ENCODE data around the gene PCGF2.
"Not testable (repeated sequence)": the region's sequence is repeated elsewhere in the genome, so short reads cannot be mapped to it uniquely, and the experiment has no call there.

Gene PCGF2

DNA sequence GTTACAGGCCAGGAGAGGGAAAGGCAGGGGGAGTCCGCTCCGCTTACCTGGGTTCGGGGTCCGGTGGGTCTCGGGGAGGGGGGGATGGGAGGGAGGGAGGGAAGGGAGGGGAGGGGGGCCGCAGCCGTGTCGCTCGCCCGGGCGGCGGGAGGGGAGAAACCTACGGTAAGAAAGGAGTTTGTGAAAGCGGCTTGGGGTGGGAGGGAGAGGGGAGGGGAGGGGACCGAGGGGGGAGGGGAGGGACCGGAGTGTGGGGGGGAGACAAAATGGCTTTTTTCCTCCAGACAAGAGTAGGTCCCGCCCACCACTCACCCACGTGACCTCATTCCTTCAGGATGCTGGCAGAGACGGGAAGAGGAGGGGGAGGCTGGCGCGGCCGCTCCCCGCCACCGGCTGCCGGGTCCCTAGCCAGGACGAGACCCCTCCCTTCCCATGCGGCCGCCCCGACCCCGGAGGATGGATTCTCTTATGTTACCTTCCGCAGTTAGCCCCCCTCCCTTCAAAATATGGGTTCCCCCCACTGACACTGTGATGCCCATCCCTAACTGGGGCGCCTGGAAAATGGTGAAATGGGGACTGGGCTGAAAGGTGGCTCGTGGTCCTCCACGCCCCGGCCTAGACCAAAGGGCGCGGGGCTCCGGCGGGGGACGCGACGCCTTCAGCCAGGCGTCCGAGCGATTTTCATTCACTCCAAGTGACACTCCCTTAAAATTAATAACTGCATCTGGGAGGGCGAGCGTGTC is at the start of gene PCGF2:
TSS of gene PCGF2 (minus strand) at position 188 of the 743 bp plus-strand sequence. CDS start 7,934 bp downstream, outside the sequence.
- DNase-seq (ENCODE audit: low read depth in 2 of 3, low spot score in 2 of 3), result no peak

DNA sequence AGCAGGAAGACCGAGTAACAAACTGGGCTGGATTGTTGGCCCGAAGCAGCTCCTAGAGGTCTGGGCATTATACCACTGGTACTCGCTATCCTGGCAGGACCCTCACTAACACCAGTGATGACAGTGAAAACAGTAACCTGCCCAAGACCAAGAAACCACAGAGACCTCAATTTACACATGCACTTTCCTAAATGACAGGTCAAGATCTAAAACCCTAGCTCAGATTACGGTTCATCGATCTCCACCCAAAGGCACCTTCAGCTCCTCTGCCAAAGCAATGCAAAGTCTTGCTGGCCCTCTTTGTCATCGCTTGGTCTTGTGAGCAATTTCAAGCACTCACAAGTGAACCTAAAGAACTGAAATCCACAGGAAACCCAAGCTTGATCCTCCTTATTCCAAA is 49.7 kb upstream of the PCGF2 start:
- DNase-seq (ENCODE audit: low read depth in 2 of 3, low spot score in 2 of 3), result no peak

DNA sequence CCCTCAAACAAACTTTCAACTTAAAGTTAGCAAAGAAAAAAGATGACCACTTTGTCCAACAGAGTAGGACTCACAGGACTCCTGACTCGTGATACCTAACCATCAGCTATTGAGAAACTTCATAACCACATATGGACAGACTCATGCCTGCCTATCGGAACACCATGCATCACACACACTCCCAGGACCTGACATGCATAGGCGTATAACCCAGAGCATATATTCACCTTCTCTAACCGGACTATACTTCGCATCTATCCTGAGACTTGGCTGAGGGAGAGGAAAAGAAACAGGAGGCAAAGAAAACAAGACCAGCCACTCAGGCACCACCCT is 49.0 kb upstream of the PCGF2 start:
- no peak for DNase-seq (ENCODE audit: low read depth in 2 of 3, low spot score in 2 of 3)

DNA sequence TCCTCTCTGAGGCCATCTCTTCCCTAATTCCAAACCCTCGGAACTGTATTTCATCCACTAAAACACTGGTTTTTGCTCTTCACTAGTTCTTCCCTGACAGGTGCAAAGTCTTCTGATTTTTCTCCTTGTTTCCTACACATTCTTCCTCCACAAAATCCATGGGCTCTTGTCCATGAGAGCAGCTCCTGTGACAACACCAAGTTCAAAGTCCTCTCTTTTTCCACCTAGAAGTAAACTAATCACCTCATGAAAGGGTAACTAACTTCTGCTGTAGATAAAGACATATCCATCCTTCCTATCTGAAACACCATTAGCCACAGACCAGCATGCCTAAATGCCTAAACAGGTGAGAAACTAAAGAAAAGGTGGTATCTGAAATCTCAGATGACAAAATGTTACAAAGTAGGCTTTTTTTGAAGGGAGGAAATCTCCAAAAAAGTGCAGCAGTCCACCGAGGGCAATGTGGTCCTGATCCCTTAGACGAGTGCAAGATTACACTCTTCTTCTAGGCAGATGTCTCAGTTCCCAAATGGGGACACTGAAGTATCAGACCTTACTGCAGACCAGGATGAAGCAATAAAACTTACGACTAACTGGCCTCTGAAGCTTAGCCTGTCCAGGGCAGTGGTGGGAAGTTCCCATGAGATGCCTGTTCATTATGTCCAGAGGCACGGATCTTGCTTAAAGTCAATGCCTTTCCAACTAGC is 48.5 kb upstream of the PCGF2 start:
- DNase-seq (ENCODE audit: low read depth in 2 of 3, low spot score in 2 of 3), result no peak

DNA sequence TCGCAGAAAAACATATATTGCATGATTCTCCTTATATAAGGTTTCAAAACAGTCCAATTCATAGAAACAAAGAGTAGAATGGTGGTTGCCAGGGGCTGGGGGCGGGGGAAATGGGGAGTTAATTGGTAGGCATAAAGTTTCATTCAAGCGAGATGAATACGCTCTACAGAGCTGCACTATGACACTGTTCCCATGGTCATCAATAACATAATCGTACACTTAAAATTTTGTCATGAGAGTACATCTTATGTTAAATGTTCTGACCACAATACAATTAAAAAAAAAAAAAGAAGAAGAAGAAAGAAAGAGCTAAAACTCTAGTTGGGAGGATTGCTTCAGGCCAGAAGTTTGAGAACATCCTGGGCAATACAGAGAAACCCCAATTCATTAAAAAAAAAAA is 46.1 kb upstream of the PCGF2 start:
- no peak for DNase-seq (ENCODE audit: low read depth in 2 of 3, low spot score in 2 of 3)

DNA sequence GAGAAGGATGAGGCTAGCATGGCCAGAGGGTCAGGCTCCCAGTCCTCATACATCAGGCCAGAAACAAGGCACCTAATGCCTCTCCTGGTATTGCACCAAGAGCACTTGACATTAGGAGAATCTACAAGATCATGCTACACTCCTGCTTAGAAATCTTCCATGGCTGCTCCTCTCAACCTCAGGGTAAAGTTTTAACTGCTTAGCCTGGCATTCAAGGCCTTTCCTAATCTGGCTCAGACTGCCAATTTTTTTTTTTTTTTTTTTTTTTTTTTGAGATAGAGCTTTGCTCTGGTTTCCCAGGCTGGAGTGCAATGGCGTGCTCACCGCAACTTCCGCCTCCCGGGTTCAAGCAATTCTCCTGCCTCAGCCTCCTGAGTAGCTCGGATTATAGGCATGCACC is 43.0 kb upstream of the PCGF2 start:
- DNase-seq (ENCODE audit: low read depth in 2 of 3, low spot score in 2 of 3), result no peak

DNA sequence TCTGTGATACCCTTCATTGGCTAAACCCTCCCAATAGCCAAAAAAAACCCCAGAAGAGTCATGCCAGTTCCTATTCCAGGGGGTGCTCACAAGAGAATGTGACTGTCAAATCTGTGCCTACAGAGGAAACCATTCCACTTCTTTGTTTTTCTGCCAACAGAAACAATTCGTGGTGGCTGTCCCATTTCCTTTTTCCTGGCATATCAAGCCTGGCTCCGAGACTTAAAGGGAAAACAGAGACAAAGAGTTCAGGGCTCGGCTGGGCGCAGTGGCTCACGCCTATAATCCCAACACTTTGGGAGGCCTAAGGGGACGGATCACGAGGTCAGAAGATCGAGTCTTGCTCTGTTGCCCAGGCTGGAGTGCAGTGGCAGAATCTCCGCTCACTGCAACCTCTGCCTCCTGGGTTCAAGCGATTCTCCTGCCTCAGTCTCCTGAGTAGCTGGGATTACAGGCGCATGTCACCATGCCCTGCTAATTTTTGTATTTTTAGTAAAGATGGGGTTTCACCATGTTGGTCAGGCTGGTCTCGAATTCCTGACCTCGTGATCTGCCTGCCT is 42.1 kb upstream of the PCGF2 start:
- not testable (repeated sequence) for DNase-seq (ENCODE audit: low read depth in 2 of 3, low spot score in 2 of 3)

DNA sequence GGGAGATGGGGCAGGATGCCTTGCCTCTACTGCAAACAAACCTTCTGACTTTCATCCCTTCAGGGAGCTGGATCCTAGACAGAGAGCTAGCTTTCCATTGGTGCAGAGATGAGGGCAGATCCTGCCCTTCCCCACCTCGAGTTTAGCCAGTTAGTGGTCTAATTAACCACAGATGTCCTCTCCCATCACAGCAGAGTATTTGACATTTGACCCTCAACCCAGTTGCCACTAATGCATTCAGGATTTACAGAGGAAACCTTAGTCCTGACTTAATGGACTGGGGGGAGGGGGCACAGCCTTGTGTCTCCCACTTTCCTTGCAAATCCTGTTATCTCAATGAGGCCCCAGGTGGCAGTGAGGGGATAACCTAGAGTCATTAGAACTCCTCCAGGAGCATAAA is 41.0 kb upstream of the PCGF2 start:
- no peak for DNase-seq (ENCODE audit: low read depth in 2 of 3, low spot score in 2 of 3)

DNA sequence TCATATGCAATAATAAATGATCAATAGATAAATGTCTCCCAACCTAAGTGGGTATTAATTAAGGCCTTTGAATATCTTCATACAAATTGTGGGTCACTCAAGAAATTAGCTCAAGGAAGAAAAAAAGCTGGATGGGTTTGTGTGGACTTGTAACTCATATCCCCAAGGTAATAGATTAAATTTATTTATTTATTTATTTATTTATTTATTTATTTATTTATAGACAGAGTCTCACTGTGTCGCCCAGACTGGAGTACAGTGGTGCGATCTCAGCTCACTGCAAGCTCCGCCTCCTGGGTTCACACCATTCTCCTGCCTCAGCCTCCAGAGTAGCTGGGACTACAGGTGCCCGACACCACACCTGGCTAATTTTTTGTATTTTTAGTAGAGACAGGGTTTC is 39.9 kb upstream of the PCGF2 start:
- not testable (repeated sequence) for DNase-seq (ENCODE audit: low read depth in 2 of 3, low spot score in 2 of 3)

DNA sequence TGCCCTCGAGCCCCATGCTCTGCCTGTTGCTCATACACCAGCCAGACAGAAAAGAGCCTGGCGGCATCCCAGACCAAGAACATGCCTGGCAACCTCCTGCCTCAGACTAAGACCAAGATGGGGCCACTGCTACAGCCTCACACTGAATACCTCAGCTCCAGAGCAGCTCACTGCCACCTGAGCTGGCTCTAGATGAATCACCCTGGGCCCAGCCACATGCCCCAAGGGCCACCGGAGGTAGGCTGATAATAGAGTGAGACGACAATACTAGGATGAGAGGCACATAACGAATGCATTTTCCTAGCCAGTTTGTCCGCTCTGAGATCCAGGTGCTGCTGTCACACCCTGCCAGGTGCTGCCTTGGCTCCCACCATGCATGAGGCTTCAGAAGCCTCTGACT is 38.2 kb upstream of the PCGF2 start:
- DNase-seq (ENCODE audit: low read depth in 2 of 3, low spot score in 2 of 3), result no peak

DNA sequence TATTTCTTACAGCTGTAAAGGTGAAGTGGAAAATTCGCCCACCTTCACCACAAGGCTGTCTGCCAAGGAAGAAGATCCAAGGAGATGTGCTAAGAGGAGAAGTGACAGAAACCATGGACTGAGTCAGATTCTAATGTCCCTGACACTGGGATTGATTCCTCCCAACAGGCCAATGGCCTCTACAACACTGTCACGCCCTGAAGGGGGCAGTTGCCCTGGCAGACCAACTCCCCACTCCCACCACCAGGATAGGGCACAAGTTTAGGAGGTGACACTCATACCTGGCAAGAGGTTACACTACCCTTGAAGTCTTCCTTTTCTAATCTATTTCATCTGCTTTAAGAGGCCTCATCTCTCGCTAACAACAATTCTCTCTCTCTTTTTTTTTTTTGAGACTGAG is 35.1 kb upstream of the PCGF2 start:
- no peak for DNase-seq (ENCODE audit: low read depth in 2 of 3, low spot score in 2 of 3)

DNA sequence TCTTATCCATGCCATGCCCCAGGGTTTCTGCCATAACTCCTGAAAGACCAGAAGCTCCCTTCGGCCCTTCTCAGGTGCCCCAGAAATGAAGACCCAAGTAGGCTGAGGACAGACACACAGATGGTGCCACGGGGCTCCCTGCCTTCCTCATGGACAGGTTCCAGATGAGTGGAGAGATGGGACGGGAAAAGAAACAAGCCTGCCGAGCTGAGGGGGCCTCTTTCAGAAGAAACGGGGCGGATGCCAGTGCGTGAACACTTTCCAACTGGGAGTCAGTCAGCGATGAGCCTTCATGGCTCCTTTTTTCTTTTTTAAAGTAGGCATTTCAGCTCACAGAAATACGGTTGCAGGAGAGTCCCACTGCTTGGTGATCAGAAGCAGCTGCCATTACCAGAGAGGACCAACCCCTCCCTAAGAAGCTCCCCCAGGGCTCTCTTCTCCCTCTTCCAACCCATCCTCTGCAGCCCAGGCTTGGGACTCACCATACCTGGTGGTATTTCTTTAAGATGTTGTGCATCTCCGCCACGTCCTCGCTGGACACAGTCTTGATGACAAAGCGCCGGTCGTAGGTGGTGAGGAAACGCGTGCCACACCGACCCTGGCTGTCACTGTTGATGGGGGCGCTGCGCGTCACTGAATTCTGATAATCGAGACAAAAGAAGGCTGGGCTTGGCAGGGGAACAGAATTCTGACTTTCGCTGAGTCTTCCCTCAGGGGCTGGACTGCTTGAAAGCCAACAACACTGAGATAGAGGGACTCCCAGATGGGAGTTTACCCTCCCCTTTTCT is 32.0 kb upstream of the PCGF2 start:
- no peak for DNase-seq (ENCODE audit: low read depth in 2 of 3, low spot score in 2 of 3)

DNA sequence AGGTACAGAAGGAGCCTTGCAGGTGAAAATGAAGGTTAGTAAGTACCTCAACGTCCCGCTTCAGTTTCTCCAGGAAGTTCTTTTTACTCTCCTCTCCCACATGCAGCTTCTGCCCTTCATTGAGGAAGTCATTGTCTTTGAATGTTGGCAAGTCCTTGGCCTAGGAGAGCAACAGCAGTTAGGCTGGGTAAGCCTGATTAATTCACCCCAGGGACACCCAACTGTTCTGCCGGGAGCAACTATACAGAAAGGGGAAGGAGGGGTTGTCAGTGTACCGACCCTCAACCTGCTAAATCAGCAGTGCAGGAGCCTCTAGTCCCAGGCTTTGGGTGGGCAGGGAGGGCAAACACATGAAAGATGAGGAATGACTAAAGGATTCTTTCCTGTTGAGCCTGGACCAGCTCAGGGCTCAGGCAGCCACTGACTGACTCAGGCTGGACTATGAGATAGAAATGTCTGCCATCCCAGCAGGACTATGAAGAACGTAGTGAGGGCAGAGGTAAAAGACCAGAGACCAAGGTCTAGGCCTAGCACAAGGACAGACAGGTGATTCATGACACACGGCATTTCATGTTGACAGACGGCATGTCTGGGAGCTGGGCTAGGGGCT is 29.6 kb upstream of the PCGF2 start:
- no peak for DNase-seq (ENCODE audit: low read depth in 2 of 3, low spot score in 2 of 3)

DNA sequence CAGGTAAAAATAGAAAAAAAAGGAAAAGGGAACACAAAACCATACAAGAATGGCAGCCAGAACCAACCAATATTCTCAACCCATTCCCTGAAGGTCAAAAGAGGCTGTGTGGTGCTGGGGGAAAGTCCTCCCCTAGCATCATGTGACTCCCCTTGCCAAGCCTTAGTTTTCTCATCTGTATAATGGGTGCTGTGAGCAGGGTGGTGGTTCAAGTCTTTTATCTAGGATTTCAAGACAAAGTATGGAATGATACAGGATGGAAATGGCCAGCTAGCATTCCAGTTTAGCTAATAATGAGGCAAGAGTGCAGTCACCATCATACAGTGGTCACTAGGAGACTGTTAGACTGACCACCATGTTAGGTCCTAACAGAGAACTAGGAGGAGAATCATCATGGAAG is 25.1 kb upstream of the PCGF2 start:
- no peak for DNase-seq (ENCODE audit: low read depth in 2 of 3, low spot score in 2 of 3)

DNA sequence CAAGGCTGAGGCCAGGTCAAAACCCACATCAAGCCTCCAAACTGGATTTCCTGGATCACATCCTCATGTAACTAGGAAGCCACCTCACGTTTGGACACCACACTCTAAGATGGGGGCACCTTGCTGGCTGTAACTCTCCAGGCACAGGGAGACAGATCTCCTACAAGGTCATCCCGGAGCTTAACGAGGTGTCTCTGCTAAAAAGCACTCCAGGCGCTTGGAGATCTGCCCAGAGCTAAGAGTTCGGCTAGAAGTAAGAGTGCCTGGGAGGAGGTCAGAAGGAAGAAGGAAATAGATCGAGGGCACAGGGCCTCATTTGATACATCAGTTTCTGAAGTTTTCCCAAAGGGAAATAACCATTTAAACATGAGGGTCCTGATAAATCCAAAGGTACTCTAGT is 20.3 kb upstream of the PCGF2 start:
- no peak for DNase-seq (ENCODE audit: low read depth in 2 of 3, low spot score in 2 of 3)

DNA sequence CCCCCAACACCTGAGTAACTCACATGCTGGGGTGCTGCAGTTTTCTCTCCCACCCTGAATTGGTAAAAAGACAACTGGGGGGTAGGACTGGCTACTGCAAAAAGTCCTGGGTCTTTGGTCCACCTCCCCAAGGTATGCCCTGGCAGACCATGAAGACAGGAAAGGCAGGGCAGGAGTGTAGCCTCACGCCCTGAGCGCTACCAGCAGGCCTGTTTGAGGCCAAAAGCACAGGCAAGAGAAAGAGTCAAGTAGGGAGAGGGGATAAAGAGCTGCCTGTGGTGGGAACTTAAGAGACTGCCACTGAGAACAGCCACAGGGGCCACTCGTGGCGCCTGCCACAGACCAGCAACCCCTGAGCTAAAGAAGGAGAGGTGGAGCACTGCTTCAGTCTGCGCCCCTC is 18.2 kb upstream of the PCGF2 start:
- DNase-seq (ENCODE audit: low read depth in 2 of 3, low spot score in 2 of 3), result no peak

DNA sequence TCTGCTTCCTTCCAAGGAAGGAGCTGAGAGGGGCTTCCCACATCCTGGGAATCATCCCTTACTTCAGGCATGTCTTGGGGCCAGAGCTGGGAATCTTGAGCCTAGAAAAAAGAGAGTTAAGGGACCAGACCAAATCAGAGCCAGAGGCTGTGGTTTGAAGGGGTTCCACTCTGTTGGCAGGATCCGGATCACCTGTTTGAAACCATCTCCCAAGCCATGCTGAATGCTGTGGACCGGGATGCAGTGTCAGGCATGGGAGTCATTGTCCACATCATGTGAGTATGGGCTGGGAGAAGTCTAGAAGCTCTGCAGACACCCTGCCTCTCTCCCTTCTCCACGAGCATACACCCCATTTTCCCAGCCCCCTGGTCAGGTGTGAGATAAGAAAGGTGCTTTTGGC is 14.1 kb upstream of the PCGF2 start:
- DNase-seq (ENCODE audit: low read depth in 2 of 3, low spot score in 2 of 3), result no peak

DNA sequence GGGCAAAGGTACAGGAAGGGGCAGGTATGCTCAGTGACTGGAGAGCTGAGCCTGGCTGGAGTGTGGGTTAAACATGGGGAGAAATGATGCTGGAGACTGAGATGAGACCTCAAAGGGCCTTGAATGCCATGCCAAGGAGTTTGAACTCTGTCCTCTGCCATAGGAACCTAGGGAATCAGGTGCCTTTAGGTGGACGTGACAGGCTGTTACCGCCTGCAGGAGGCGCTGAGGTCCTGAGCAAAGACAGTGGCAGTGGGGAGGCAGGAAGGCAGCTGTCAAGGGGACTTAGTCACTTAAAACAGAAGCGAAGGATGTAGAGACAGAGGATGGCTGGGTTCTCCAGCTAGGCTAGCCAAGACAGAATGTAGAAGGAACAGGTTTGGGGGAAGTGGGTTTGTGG is 13.5 kb upstream of the PCGF2 start:
- no peak for DNase-seq (ENCODE audit: low read depth in 2 of 3, low spot score in 2 of 3)

DNA sequence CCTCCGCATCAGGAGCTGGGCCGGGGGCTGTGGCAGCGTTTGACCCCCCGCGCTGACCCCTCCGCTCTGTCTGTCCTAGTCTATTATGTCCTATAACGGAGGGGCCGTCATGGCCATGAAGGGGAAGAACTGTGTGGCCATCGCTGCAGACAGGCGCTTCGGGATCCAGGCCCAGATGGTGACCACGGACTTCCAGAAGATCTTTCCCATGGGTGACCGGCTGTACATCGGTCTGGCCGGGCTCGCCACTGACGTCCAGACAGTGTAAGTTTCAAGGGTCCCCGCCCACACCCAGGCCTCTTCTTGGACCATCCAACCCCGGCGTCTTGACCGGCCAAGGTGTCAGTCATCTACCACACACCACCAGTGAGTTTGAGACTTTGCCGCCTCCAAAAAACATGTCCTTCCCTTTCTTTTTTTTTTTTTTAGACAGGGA is 5.0 kb upstream of the PCGF2 start:
- DNase-seq (ENCODE audit: low read depth in 2 of 3, low spot score in 2 of 3), result no peak

DNA sequence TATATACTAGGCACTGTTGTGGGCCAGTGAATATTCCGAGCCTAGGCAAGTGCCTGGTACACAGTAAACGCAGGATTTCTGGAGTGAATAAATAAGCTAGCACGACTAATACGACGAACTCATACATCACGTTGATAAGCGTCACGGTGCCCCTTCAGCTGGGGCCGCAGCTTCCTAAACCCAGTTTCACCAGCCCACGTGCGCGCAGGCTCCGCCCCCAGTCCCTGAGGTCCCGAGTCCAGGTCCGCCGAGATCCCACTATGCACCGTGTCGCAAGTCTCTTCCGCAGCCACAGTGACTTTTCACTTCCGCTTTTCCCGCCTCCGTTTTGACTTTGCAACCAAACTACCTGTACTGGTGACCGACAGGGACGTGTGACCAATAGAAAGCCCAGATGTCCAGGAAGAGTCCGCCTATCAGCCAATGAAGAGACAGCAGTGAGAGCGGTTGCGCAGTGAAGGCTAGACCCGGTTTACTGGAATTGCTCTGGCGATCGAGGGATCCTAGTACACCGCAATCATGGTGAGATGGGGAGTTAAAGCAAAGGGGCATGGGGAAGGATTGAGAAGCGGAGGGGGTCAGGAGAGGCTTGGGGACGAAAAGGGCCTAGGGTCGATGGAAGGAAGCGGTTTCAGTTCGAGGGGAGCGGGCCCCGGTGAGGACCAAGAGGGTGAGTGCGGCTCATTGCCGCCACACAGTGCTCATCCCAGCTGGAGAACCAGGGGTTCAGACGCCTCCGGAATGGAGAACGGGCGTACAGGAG is 4.4 kb upstream of the PCGF2 start, which contains the start of gene PSMB3:
TSS of gene PSMB3 (plus strand) at position 434 of the 763 bp plus-strand sequence. CDS start at position 520, 86 bp downstream.
- peak; percentile 74 to 91 (median 84) for DNase-seq (ENCODE audit: low read depth in 2 of 3, low spot score in 2 of 3)

Measured in activated CD8-positive, alpha-beta memory T cell treated with anti-CD3 and anti-CD28 coated beads for 48 hours (primary cell).